T-helper 17 cell (primary cell): ENCODE measurements around the gene CDRT15. TPM values are rescaled to one million over a fixed set of nuclear protein-coding genes. Genes with fewer than 3 reads are reported as not detected.
"Not testable (repeated sequence)": the region's sequence is repeated elsewhere in the genome, so short reads cannot be mapped to it uniquely, and the experiment has no call there.

Experiments used
- ATAC-seq: fragments of 150-1000 bp; cut with Tn5 transposase; 2 replicates; pipeline ENCODE4 v1.10.0; 2021; ENCODE audit warnings: mild to moderate bottlenecking, moderate library complexity
- DNase-seq, 3 donors: peaks; one replicate each; pipeline versions ENCODE4 v3.0.0 to v3.0.0-alpha.2; 2020 to 2021
- H3K9me3 ChIP-seq: one replicate; pipeline ENCODE4 v1.7.0; 2013; ENCODE audit warnings: low read length, mild to moderate bottlenecking; ENCODE audit not compliant: control insufficient read depth, poor library complexity, severe bottlenecking
- H3K27ac Mint-ChIP-seq: one replicate; pipeline ENCODE4 v1.8.0; 2022; ENCODE audit warnings: mild to moderate bottlenecking, moderate library complexity, mixed read lengths
- H3K27me3 Mint-ChIP-seq: one replicate; pipeline ENCODE4 v1.8.0; 2022; ENCODE audit warnings: mixed read lengths
- H3K36me3 Mint-ChIP-seq: one replicate; pipeline ENCODE4 v1.8.0; 2022; ENCODE audit warnings: low read depth, mixed read lengths
- H3K4me1 Mint-ChIP-seq: one replicate; pipeline ENCODE4 v1.8.0; 2022; ENCODE audit warnings: mild to moderate bottlenecking, mixed read lengths
- H3K4me3 Mint-ChIP-seq: one replicate; pipeline ENCODE4 v1.8.0; 2022; ENCODE audit warnings: mild to moderate bottlenecking, moderate library complexity, mixed read lengths
- total RNA-seq, 4 donors: library from RNA in 2 of 4; stranded (reverse) in 2 of 4; gene quantifications; one replicate each; pipeline ENCODE4 v1.2.3 and lab custom pipeline; 2022 to 2026

The CDRT15 gene
- total RNA-seq, 2 donors from 2014 or later = not detected

DNA sequence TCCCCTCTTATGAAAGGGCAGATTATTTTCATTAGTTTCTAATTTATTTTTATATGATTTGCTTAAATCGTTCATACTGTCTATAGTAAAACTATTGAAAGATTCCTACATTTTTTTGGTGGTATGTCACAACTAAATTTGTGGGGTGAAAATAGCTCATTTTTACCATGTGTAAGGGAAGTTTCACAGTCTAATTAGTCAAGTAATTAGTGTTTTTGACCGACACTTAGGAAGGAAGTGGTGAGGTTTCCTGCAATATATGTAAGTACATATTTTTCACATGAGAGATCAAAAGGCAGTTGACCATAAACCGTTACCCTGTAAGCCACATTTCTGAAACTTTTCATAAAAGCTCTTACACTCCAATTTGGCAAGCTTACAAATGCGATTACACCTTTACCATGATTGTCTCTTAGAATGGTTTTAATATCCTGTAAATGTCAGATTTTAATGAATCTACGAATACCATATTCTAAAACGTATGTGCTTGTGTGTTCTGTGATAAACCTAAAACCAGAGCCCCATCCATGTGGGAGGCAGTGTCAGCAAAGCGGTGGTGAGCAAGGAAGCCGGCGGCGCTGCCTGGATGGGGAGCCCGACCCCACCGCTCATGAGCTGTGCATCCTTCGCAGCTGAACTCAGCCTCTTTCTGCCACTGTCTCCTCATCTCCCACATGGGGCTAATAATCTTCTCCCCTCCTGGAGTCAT lies 43.9 kb downstream of the CDRT15 start:
- Mint-ChIP-seq H3K27ac (peak overlapping the region; percentile 97), H3K4me1 (peaks cover 53% of the 10 kb centered on the region), H3K4me3 (peak overlapping the region; percentile 77)
- not testable (repeated sequence) for H3K9me3 ChIP-seq, H3K27me3 Mint-ChIP-seq, DNase-seq, H3K36me3 Mint-ChIP-seq
- peak; percentile 35 for ATAC-seq

DNA sequence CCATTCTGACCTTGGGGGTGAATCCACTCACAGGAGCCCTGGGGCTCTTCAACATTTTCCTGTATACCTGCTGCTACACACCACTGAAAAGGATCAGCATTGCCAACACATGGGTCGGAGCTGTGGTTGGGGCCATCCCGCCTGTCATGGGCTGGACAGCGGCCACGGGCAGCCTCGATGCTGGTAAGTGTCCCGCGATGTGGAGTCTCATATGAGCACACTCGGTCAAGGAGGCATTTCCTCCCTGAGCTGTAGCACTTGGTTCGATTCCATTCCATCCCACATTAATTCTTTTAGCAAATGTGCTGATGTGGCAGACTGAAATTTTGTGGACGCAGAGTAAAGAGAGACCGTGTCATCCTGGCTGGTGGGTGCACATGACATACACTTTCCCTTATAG lies 44.6 kb downstream of the CDRT15 start:
- Mint-ChIP-seq H3K4me1 (peaks cover 46% of the 10 kb centered on the region), H3K27ac (peak overlapping the region; percentile 97), H3K4me3 (peak overlapping the region; percentile 61)
- DNase-seq, H3K9me3 ChIP-seq, H3K36me3 Mint-ChIP-seq, H3K27me3 Mint-ChIP-seq, ATAC-seq: not testable (repeated sequence)

DNA sequence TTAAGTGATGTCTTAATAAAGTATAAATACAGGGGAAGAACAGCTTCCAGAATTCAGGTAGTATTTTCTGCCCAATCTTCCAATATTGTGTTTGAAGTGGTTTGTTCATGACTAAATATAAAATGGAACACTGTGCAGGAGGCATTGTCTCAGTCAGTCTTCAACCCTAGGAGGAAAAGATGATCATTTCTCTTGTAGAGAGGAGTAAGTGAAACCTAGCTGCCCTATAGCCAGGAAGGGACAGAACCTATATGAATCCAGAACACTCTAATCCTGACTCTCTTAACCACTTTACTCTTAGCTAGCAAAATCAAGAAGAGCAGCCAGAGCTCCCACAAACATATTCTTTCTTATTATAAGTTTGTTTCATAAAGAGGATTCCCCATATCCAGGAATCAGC lies 45.2 kb downstream of the CDRT15 start:
- DNase-seq, H3K4me3 Mint-ChIP-seq, H3K36me3 Mint-ChIP-seq, H3K27ac Mint-ChIP-seq, ATAC-seq, H3K27me3 Mint-ChIP-seq, H3K9me3 ChIP-seq: not testable (repeated sequence)
- H3K4me1 Mint-ChIP-seq = peaks cover 42% of the 10 kb centered on the region

DNA sequence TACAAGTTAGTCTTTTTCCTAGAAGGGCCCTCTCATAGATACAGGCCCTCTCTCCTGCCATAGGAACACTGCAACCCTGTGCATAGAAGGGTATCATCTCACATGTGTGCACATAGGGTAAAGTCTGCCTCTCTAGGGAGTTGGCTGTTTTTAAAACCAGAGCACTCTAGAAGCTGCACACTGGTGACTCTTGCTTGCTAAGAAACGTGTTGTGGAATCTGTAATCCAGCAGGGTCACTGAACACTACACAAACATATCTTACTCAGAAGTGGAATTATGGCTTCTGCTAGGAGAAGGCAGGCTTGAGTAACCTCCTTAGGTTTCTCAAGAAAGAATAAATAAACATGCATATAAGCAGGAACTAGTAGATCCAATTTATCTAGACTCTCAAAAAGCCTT lies 45.9 kb downstream of the CDRT15 start:
- H3K36me3 Mint-ChIP-seq, ATAC-seq, DNase-seq, H3K27me3 Mint-ChIP-seq, H3K9me3 ChIP-seq, H3K4me3 Mint-ChIP-seq: not testable (repeated sequence)
- peaks cover 36% of the 10 kb centered on the region for H3K4me1 Mint-ChIP-seq
- peak overlapping the region; percentile 8 for H3K27ac Mint-ChIP-seq

DNA sequence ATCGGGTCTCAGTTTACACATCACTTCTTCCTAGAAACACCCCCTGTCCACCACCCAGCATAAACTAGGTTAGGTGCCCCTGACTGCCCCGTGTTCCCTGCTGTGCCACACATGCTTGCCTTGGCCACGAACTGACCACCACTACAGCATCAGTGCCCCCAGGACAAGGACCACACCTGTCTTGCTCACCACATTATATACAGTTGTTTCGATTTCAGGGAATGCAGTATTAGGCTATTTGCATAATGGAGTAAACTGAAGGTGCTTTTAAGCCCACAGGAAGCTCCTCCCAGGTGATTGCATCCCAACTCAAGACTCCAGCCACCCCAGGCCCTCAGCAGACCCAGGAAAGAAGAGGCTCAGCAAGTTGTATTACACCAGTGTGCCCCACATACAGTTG lies 50.2 kb downstream of the CDRT15 start:
- Mint-ChIP-seq H3K4me1 (peaks cover 14% of the 10 kb centered on the region), H3K27ac (peak overlapping the region; percentile 74)
- not testable (repeated sequence) for H3K9me3 ChIP-seq, H3K27me3 Mint-ChIP-seq, H3K36me3 Mint-ChIP-seq, H3K4me3 Mint-ChIP-seq, DNase-seq, ATAC-seq

Other genes with a start within 250 kb of the CDRT15 start
- gene COX10, start 167.4 kb downstream of the CDRT15 start, total RNA-seq = 10 to 100 TPM; 16.9 to 19.6 TPM
- 10 to 100 TPM; 13.5 to 15.4 TPM for gene HS3ST3B1, start 64.2 kb upstream of the CDRT15 start, total RNA-seq